Measurements from ENCODE around the gene TP73. TPM values are rescaled to one million over a fixed set of nuclear protein-coding genes. Genes with fewer than 3 reads are reported as not detected.
A peak's percentile ranks its signal among the peaks of the same experiment; 100 is the strongest.

Gene TP73
- total RNA-seq, 6 experiments from 2014 or later = 0.05 to 2.3 (median 0.32) TPM

DNA sequence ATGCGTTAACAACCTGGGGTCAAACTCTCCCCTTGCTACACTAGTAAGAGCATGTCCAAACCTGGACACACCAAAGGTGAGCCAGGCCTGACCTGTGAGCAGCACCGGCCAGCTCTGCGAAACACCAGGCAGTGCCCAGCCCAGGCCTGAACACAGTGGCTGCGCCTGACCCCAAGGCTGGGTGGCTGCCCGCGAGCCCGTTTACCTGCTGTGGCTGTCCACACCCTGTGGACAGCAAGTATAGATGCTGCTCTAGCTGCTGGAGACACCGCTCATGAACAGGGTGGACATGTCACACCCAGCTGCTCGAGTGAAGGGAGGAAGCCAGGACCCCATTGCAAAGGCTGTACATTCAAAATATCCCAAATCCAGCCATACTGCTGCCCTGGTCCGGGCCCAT is 92.3 kb downstream of the TP73 start:
- Histone ChIP-seq H3K9me3 (no peaks in the 10 kb centered on the region), H3K4me1 (peaks cover 0 to 24% (median 0%) of the 10 kb centered on the region in 4 donors), H3K4me3 (no peak overlapping the region), H3K36me3 (peaks cover 0 to 11% (median 3%) of the 10 kb centered on the region in 4 donors), H3K27ac (no peak overlapping the region), H3K27me3 (no peaks in the 10 kb centered on the region)
- TF ChIP-seq, protein P1, sequence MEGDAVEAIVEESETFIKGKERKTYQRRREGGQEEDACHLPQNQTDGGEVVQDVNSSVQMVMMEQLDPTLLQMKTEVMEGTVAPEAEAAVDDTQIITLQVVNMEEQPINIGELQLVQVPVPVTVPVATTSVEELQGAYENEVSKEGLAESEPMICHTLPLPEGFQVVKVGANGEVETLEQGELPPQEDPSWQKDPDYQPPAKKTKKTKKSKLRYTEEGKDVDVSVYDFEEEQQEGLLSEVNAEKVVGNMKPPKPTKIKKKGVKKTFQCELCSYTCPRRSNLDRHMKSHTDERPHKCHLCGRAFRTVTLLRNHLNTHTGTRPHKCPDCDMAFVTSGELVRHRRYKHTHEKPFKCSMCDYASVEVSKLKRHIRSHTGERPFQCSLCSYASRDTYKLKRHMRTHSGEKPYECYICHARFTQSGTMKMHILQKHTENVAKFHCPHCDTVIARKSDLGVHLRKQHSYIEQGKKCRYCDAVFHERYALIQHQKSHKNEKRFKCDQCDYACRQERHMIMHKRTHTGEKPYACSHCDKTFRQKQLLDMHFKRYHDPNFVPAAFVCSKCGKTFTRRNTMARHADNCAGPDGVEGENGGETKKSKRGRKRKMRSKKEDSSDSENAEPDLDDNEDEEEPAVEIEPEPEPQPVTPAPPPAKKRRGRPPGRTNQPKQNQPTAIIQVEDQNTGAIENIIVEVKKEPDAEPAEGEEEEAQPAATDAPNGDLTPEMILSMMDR (IDR thresholded peaks at IDR 0.05) = no peak
- TF ChIP-seq POLR2A (IDR thresholded peaks at IDR 0.05) = no peak
- intact Hi-C loops (cut with DNase I) = no loop called here
- 89% methylated on average over 3 of the region's 10 CpGs for WGBS (ENCODE audit: insufficient coverage, low coverage, low lambda C conversion rate, missing lambda C conversion rate)
- ATAC-seq = no peak
- no peak for DNase-seq

DNA sequence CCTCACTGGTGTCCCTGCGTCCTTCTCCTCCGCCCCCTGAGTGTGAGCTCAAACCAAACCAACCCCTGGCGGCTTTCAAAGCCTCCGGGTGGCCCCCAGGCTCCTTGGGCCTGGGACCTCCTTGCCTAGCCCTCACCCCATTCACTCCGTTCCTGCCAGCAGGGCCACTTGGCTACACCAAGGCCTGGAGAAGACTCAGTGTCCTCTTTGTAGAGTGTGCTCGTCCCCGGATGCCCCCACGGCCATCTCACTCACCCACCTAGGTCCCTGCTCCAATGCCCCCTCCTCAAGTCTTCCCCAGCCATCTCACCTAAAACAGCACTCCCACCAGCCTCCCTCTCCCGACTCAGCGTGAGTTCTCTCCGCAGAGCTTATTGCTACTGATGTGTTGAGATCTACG is 92.8 kb downstream of the TP73 start:
- no peak overlapping the region for H3K27ac ChIP-seq
- no peaks in the 10 kb centered on the region for H3K27me3 ChIP-seq
- H3K4me1 ChIP-seq = peaks cover 0 to 24% (median 0%) of the 10 kb centered on the region in 4 donors
- H3K9me3 ChIP-seq = no peaks in the 10 kb centered on the region
- ATAC-seq (no peak), DNase-seq (no peak)
- TF ChIP-seq, protein P1 (IDR thresholded peaks at IDR 0.05) = no peak
- no peak for TF ChIP-seq POLR2A (IDR thresholded peaks at IDR 0.05)
- H3K4me3 ChIP-seq = no peak overlapping the region
- peaks cover 0 to 11% (median 3%) of the 10 kb centered on the region in 4 donors for H3K36me3 ChIP-seq
- intact Hi-C loops (cut with DNase I) = no loop called here
- 93% methylated on average over 5 of the region's 12 CpGs for WGBS (ENCODE audit: insufficient coverage, low coverage, low lambda C conversion rate, missing lambda C conversion rate)

- Histone ChIP-seq H3K4me3 (peak overlapping the region in 2 of 3 donors; percentile 82 to 90), H3K36me3 (peaks cover 0 to 11% (median 3%) of the 10 kb centered on the region in 4 donors), H3K9me3 (no peaks in the 10 kb centered on the region), H3K4me1 (peaks cover 0 to 18% (median 0%) of the 10 kb centered on the region in 4 donors), H3K27me3 (no peaks in the 10 kb centered on the region), H3K27ac (no peak overlapping the region)
- 100% methylated on average over 1 of the region's 25 CpGs for WGBS (ENCODE audit: insufficient coverage, low coverage, low lambda C conversion rate, missing lambda C conversion rate)
- DNase-seq (peak in 1 of 3 donors; percentile 20), ATAC-seq (no peak)
- intact Hi-C loops (cut with DNase I) = no loop called here
- TF ChIP-seq, protein P1 (IDR thresholded peaks at IDR 0.05) = no peak
- no peak for TF ChIP-seq POLR2A (IDR thresholded peaks at IDR 0.05)
Observed at GRCh38 chr1:3745590-3746381, 93.5 kb downstream of the TP73 start.

GRCh38 chr1:3746389-3746829 is 94.1 kb downstream of the TP73 start:
- peak in 1 of 3 donors; percentile 18 for DNase-seq
- 4% methylated on average over 5 of the region's 35 CpGs for WGBS (ENCODE audit: insufficient coverage, low coverage, low lambda C conversion rate, missing lambda C conversion rate)

More at GRCh38 chr1:3746389-3746829, 94.1 kb downstream of the TP73 start:
- H3K4me3 ChIP-seq = peak overlapping the region; percentile 82 to 94 (median 90)
- no peaks in the 10 kb centered on the region for H3K9me3 ChIP-seq
- peaks cover 0 to 17% (median 0%) of the 10 kb centered on the region in 4 donors for H3K4me1 ChIP-seq
- ATAC-seq = no peak
- TF ChIP-seq, protein P1 (IDR thresholded peaks at IDR 0.05) = no peak
- no peak for TF ChIP-seq POLR2A (IDR thresholded peaks at IDR 0.05)
- intact Hi-C loops (cut with DNase I) = no loop called here
- no peaks in the 10 kb centered on the region for H3K27me3 ChIP-seq
- peaks cover 0 to 11% (median 3%) of the 10 kb centered on the region in 4 donors for H3K36me3 ChIP-seq
- no peak overlapping the region for H3K27ac ChIP-seq

Data from right lobe of liver (tissue), 6 donors.